Stimulated activated naive CD8-positive, alpha-beta T cell treated with anti-CD3 and anti-CD28 coated beads, Interleukin-15, Interleukin-2, amounts not matched to agents 100 U/mL and 50 U/mL, for 24 hours (primary cell): ENCODE measurements around the gene TFF2.

ENCODE experiments used
- ATAC-seq: fragments of 150-1000 bp; cut with Tn5 transposase; one replicate; pipeline ENCODE4 v1.10.0; 2021
- DNase-seq: peaks from one replicate; pipeline ENCODE4 v3.0.0; 2021

The TFF2 gene

GRCh38 chr21:42346866-42347600, 3.8 kb downstream of the TFF2 start:
- DNase-seq (no peak), ATAC-seq (no peak)

GRCh38 chr21:42346441-42346840, 4.4 kb downstream of the TFF2 start:
- no peak for DNase-seq
- no peak for ATAC-seq

- DNase-seq (no peak), ATAC-seq (no peak)
Observed at GRCh38 chr21:42344631-42345030, 6.2 kb downstream of the TFF2 start.

GRCh38 chr21:42343963-42344510, 6.8 kb downstream of the TFF2 start:
- DNase-seq: no peak
- no peak for ATAC-seq

- DNase-seq: no peak
- ATAC-seq: no peak
Observed at GRCh38 chr21:42343556-42343955, 7.2 kb downstream of the TFF2 start.

GRCh38 chr21:42343101-42343500, 7.7 kb downstream of the TFF2 start:
- no peak for ATAC-seq
- DNase-seq: no peak

- no peak for ATAC-seq
Observed at GRCh38 chr21:42341776-42342542, 8.8 kb downstream of the TFF2 start.

GRCh38 chr21:42340187-42341050, 10.4 kb downstream of the TFF2 start:
- DNase-seq (no peak), ATAC-seq (no peak)

More at GRCh38 chr21:42341776-42342542, 8.8 kb downstream of the TFF2 start:
- no peak for DNase-seq

GRCh38 chr21:42338729-42339715, 11.8 kb downstream of the TFF2 start:
- peak; percentile 26 for ATAC-seq
- DNase-seq: no peak

- ATAC-seq: peak; percentile 84
Observed at GRCh38 chr21:42337830-42338728, 12.7 kb downstream of the TFF2 start.

GRCh38 chr21:42337276-42337675, 13.5 kb downstream of the TFF2 start:
- ATAC-seq (no peak), DNase-seq (no peak)

More at GRCh38 chr21:42337830-42338728, 12.7 kb downstream of the TFF2 start:
- DNase-seq: peak; percentile 87

GRCh38 chr21:42336054-42336453, 14.7 kb downstream of the TFF2 start:
- ATAC-seq (no peak), DNase-seq (no peak)

- DNase-seq: no peak
- no peak for ATAC-seq
Observed at GRCh38 chr21:42332557-42333317, 18.1 kb downstream of the TFF2 start.

GRCh38 chr21:42331660-42332059, 19.1 kb downstream of the TFF2 start:
- ATAC-seq (no peak), DNase-seq (no peak)

GRCh38 chr21:42330380-42331371, 20.1 kb downstream of the TFF2 start:
- DNase-seq: no peak
- no peak for ATAC-seq

- DNase-seq: no peak
- no peak for ATAC-seq
Observed at GRCh38 chr21:42324896-42325295, 25.9 kb downstream of the TFF2 start.

GRCh38 chr21:42321845-42322244, 28.9 kb downstream of the TFF2 start:
- DNase-seq (no peak), ATAC-seq (no peak)

- ATAC-seq (no peak), DNase-seq (no peak)
Observed at GRCh38 chr21:42321231-42321630, 29.6 kb downstream of the TFF2 start.
